Thyroid gland (tissue), 4 donors: Measurements from ENCODE around the gene EFNA2.

Experiments used
- POLR2A ChIP-seq, 2 donors: fragments of 450-650 bp; IDR thresholded peaks; one replicate each; pipeline ENCODE4 v1.6.1; 2017; ENCODE audit warnings: antibody characterized with exemption in 2 of 2, mild to moderate bottlenecking in 2 of 2, moderate library complexity in 1 of 2
- TF ChIP-seq, protein P1 (sequence below), 6 experiments: fragments of 200-600 bp in 3 of 6; fragments of 450-650 bp in 3 of 6; sonication (generic) in 3 of 6; IDR thresholded peaks; one replicate each; pipeline ENCODE4 v1.5.1; 2016 to 2019; ENCODE audit warnings: antibody characterized with exemption in 6 of 6, mild to moderate bottlenecking in 2 of 6, inconsistent platforms in 1 of 6, moderate library complexity in 1 of 6

- no peak for TF ChIP-seq POLR2A (IDR thresholded peaks at IDR 0.05)
- TF ChIP-seq, protein P1, sequence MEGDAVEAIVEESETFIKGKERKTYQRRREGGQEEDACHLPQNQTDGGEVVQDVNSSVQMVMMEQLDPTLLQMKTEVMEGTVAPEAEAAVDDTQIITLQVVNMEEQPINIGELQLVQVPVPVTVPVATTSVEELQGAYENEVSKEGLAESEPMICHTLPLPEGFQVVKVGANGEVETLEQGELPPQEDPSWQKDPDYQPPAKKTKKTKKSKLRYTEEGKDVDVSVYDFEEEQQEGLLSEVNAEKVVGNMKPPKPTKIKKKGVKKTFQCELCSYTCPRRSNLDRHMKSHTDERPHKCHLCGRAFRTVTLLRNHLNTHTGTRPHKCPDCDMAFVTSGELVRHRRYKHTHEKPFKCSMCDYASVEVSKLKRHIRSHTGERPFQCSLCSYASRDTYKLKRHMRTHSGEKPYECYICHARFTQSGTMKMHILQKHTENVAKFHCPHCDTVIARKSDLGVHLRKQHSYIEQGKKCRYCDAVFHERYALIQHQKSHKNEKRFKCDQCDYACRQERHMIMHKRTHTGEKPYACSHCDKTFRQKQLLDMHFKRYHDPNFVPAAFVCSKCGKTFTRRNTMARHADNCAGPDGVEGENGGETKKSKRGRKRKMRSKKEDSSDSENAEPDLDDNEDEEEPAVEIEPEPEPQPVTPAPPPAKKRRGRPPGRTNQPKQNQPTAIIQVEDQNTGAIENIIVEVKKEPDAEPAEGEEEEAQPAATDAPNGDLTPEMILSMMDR (IDR thresholded peaks at IDR 0.05) = no peak
Measured at GRCh38 chr19:1276628-1277022, 9.0 kb upstream of the EFNA2 start.
